Body of pancreas (tissue), 4 donors: ENCODE data around the gene GOT1.

Source experiments
- POLR2A ChIP-seq, 3 donors: fragments of 450-650 bp; IDR thresholded peaks; one replicate each; pipeline ENCODE4 v1.6.1; 2016; ENCODE audit warnings: antibody characterized with exemption in 3 of 3, mild to moderate bottlenecking in 2 of 3
- TF ChIP-seq, protein P1 (sequence below), 7 experiments: fragments of 450-650 bp in 4 of 7; fragments of 200-600 bp in 3 of 7; sonication (generic) in 3 of 7; IDR thresholded peaks; one replicate each; pipeline ENCODE4 v1.5.1; 2016 to 2019; ENCODE audit warnings: antibody characterized with exemption in 7 of 7

DNA sequence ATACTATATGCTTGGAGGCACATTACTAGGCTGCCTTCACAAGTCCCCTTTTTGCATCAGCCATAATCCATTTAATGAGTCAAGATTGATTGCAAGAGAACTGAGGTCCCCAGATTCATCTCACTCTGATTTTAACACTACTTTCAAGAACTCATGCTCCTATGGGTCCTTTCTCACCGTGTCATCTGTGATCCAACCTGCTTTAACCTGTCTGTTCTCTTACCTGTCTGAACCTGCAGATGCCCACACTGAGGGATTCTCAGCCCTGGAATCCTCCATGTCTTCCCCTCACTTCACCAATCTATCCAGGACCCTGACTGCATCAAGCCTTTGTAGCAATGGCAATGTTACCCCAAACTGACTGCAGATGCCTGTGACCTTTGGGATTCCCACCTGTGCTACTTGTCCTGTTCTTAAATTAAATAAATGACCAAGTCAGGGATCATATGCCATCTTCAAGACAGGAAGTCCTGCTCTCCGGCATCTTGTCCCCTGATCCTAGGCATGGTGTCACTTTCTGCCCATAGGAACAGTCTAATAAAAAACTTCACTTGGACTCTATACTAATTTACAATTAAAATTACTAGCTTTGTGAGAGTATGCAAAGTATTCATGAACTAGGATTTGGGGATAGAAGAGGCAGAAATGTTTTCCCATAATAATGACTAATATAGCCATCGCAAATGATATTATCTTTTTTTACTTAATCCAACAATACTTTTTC, 25.9 kb upstream of the GOT1 start:
- TF ChIP-seq, protein P1, sequence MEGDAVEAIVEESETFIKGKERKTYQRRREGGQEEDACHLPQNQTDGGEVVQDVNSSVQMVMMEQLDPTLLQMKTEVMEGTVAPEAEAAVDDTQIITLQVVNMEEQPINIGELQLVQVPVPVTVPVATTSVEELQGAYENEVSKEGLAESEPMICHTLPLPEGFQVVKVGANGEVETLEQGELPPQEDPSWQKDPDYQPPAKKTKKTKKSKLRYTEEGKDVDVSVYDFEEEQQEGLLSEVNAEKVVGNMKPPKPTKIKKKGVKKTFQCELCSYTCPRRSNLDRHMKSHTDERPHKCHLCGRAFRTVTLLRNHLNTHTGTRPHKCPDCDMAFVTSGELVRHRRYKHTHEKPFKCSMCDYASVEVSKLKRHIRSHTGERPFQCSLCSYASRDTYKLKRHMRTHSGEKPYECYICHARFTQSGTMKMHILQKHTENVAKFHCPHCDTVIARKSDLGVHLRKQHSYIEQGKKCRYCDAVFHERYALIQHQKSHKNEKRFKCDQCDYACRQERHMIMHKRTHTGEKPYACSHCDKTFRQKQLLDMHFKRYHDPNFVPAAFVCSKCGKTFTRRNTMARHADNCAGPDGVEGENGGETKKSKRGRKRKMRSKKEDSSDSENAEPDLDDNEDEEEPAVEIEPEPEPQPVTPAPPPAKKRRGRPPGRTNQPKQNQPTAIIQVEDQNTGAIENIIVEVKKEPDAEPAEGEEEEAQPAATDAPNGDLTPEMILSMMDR (IDR thresholded peaks at IDR 0.05): no peak
- no peak for TF ChIP-seq POLR2A (IDR thresholded peaks at IDR 0.05)
